Stimulated activated naive CD8-positive, alpha-beta T cell treated with anti-CD3 and anti-CD28 coated beads, Interleukin-15, amount 100 ng/mL, for 72 hours (primary cell): Measurements from ENCODE around the gene ZXDC.

Experiments used
- ATAC-seq: fragments of 150-1000 bp; cut with Tn5 transposase; 2 replicates; pipeline ENCODE4 v1.10.0; 2021; ENCODE audit warnings: mild to moderate bottlenecking, moderate library complexity
- DNase-seq, 2 donors: peaks; one replicate each; pipeline ENCODE4 v3.0.0; 2021 to 2022
- H3K27ac Mint-ChIP-seq, 2 donors: one replicate each; pipeline ENCODE4 v1.8.0; 2022; ENCODE audit warnings: mild to moderate bottlenecking in 2 of 2, mixed read lengths in 2 of 2, moderate library complexity in 2 of 2
- H3K27me3 Mint-ChIP-seq: one replicate; pipeline ENCODE4 v1.8.0; 2022; ENCODE audit warnings: mixed read lengths
- H3K4me1 Mint-ChIP-seq: one replicate; pipeline ENCODE4 v1.8.0; 2022; ENCODE audit warnings: mild to moderate bottlenecking, mixed read lengths
- H3K4me3 Mint-ChIP-seq, 2 donors: one replicate each; pipeline ENCODE4 v1.8.0; 2022; ENCODE audit warnings: mild to moderate bottlenecking in 2 of 2, mixed read lengths in 2 of 2, moderate library complexity in 1 of 2
- H3K9me3 Mint-ChIP-seq, 2 donors: one replicate each; pipeline ENCODE4 v1.8.0; 2022; ENCODE audit warnings: mixed read lengths in 2 of 2

ZXDC gene

GRCh38 chr3:126416943-126417342 is 58.7 kb downstream of the ZXDC start:
- Mint-ChIP-seq H3K4me1 (no peaks in the 10 kb centered on the region), H3K27me3 (peaks cover 50% of the 10 kb centered on the region), H3K9me3 (no peaks in the 10 kb centered on the region), H3K4me3 (no peak overlapping the region), H3K27ac (no peak overlapping the region)
- no peak for ATAC-seq
- no peak for DNase-seq

- Mint-ChIP-seq H3K4me3 (no peak overlapping the region), H3K27me3 (peaks cover 61% of the 10 kb centered on the region), H3K9me3 (no peaks in the 10 kb centered on the region), H3K4me1 (no peaks in the 10 kb centered on the region), H3K27ac (no peak overlapping the region)
- no peak for ATAC-seq
- no peak for DNase-seq
Observed at GRCh38 chr3:126415661-126416591, 59.8 kb downstream of the ZXDC start.

DNA sequence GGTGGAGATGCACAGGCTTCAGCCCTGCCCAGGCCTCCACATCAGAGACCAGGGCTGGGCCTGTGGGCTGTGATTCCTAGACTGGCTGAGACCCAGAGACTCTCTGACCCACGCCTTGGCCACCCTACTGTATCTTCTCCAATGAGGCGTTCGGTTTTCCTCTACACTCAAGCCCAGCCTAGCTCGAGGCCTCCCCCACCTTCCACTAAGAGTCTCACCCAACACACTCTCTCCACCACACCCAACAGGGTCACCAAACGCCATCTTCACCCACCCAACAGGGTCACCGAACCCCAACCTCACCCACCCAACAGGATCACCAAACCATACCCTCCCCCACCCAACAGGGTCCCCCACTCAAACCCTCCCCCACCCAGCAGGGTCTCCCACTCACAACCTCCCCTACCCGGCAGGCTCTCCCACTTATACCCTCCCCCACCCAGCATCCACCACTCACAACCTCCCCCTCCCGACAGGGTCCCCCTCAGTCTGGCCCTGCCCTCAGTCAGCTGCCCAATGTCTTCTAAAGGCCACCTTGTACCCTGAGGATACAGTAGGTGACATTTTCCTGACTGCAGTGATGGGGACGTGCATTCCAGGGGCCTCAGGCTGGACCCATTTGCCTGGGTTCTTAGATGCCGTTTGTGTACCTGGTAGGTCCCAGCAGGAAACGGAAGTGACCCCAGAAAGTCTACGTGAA is 60.6 kb downstream of the ZXDC start:
- DNase-seq, result no peak
- peak; percentile 21 for ATAC-seq
- Mint-ChIP-seq H3K9me3 (no peaks in the 10 kb centered on the region), H3K4me1 (no peaks in the 10 kb centered on the region), H3K27me3 (peaks cover 69% of the 10 kb centered on the region), H3K4me3 (no peak overlapping the region), H3K27ac (peak overlapping the region in 1 of 2 donors; percentile 27)

- H3K4me3 Mint-ChIP-seq, result no peak overlapping the region
- H3K27me3 Mint-ChIP-seq, result peaks cover 75% of the 10 kb centered on the region
- H3K4me1 Mint-ChIP-seq, result no peaks in the 10 kb centered on the region
- H3K9me3 Mint-ChIP-seq, result no peaks in the 10 kb centered on the region
- ATAC-seq (peak; percentile 29), DNase-seq (no peak)
- H3K27ac Mint-ChIP-seq, result no peak overlapping the region
Observed at GRCh38 chr3:126414406-126414805, 61.3 kb downstream of the ZXDC start.

GRCh38 chr3:126413693-126414080 is 62.0 kb downstream of the ZXDC start:
- DNase-seq (no peak), ATAC-seq (no peak)
- H3K27me3 Mint-ChIP-seq, result peaks cover 82% of the 10 kb centered on the region
- H3K4me1 Mint-ChIP-seq, result no peaks in the 10 kb centered on the region
- H3K27ac Mint-ChIP-seq, result no peak overlapping the region
- no peak overlapping the region for H3K4me3 Mint-ChIP-seq
- peaks cover 0 to 4% of the 10 kb centered on the region in 2 donors for H3K9me3 Mint-ChIP-seq

GRCh38 chr3:126412841-126413692 is 62.6 kb downstream of the ZXDC start:
- no peak overlapping the region for H3K27ac Mint-ChIP-seq
- H3K4me3 Mint-ChIP-seq, result no peak overlapping the region
- H3K4me1 Mint-ChIP-seq, result no peaks in the 10 kb centered on the region
- DNase-seq, result no peak
- peaks cover 0 to 4% of the 10 kb centered on the region in 2 donors for H3K9me3 Mint-ChIP-seq
- peaks cover 88% of the 10 kb centered on the region for H3K27me3 Mint-ChIP-seq
- ATAC-seq, result no peak

DNA sequence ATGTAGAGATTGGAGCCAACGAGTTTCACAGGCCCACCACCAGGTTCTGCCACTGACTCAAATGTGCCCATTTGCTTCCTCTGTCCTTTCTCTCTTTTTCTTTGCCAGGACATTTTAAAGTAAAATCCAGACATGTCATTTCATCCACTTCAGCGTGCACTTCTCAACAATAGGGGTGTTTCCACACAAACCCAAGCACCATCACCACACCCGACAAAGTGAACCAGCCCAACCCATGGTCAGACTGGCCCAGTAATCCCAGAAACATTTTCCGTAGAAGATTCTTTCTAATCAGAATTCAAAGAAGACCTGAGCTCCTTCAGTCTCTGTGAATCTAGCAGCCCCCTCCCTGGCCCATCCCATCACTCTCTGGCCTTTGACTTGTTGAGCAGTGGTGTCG is 67.6 kb downstream of the ZXDC start:
- no peak for ATAC-seq
- H3K4me1 Mint-ChIP-seq, result no peaks in the 10 kb centered on the region
- no peak overlapping the region for H3K4me3 Mint-ChIP-seq
- H3K27ac Mint-ChIP-seq, result no peak overlapping the region
- H3K27me3 Mint-ChIP-seq, result peaks cover 55% of the 10 kb centered on the region
- H3K9me3 Mint-ChIP-seq, result peaks cover 0 to 4% of the 10 kb centered on the region in 2 donors
- no peak for DNase-seq

DNA sequence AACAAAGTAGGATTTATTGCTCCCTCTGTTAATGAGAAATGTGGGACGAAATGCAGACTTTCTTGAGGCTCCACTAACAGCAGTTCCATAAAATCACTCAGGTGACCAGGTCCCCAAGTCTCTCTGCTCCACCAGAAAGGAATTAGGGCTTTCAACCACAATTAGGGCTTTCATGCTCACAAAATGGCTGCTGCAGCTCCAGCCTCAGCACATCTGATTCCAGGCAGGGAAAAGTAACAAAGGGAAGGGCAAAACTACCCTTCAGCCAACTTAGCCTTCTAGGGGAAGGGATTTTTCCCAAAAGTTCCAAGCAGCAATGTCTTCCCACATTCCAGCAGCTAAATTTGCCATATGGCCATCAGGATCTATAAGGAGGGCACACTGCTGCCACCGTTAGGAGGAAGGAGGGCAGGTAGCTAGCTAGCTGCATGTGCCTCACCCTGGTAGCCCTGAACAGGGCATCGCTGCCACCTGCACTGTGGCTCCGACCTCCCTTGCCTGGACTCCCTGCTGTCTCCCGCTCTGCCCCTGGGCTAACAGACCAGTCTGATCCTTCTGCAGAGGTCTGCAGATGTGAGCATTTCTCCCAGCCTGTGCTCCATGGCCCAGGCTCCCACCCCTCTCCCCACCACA is 68.2 kb downstream of the ZXDC start:
- Mint-ChIP-seq H3K27me3 (peaks cover 56% of the 10 kb centered on the region), H3K4me3 (no peak overlapping the region), H3K9me3 (peaks cover 0 to 4% of the 10 kb centered on the region in 2 donors), H3K27ac (no peak overlapping the region), H3K4me1 (no peaks in the 10 kb centered on the region)
- no peak for ATAC-seq
- no peak for DNase-seq

- H3K4me3 Mint-ChIP-seq, result no peak overlapping the region
- peaks cover 56% of the 10 kb centered on the region for H3K27me3 Mint-ChIP-seq
- DNase-seq (no peak), ATAC-seq (no peak)
- H3K27ac Mint-ChIP-seq, result no peak overlapping the region
- no peaks in the 10 kb centered on the region for H3K4me1 Mint-ChIP-seq
- peaks cover 0 to 4% of the 10 kb centered on the region in 2 donors for H3K9me3 Mint-ChIP-seq
Observed at GRCh38 chr3:126406389-126407296, 69.0 kb downstream of the ZXDC start.

DNA sequence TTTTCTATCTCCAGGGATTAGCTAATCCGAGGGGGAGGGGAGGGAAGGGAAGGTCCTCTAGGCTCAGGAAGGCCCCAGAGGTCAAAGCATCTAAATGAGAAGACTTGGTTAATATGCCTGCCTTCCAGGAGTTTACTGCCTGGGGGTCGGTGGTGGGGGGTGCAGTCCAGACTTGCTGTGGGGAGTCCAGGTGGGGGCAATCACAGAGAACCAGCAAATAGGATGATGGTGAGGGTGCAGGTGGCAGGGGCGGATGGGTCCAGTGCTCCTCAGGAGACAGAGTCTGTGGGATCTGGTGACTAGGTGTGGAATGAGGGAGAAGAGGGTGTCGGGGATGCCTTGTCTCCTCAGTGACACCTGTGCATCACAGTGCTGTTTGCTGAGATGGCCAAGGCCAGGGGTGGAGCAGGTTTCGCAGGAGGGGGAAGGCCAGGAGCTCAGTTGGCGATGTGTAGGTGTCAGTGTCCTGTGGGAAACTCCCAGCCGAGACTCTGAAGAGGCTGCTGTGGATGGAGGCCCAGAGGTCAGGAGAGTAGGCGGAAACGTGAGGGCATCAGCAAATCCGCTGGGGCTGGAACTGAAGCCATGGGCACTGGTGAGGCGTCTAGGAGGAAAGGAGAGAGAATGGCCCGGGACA is 72.9 kb downstream of the ZXDC start:
- no peak for DNase-seq
- H3K27me3 Mint-ChIP-seq, result peaks cover 25% of the 10 kb centered on the region
- no peak overlapping the region for H3K4me3 Mint-ChIP-seq
- H3K27ac Mint-ChIP-seq, result peak overlapping the region in 1 of 2 donors; percentile 63
- ATAC-seq, result no peak
- no peaks in the 10 kb centered on the region for H3K4me1 Mint-ChIP-seq
- no peaks in the 10 kb centered on the region for H3K9me3 Mint-ChIP-seq

- Mint-ChIP-seq H3K4me3 (no peak overlapping the region), H3K27me3 (peaks cover 30% of the 10 kb centered on the region), H3K4me1 (no peaks in the 10 kb centered on the region), H3K27ac (no peak overlapping the region), H3K9me3 (no peaks in the 10 kb centered on the region)
- DNase-seq (no peak), ATAC-seq (no peak)
Observed at GRCh38 chr3:126402178-126402577, 73.5 kb downstream of the ZXDC start.

DNA sequence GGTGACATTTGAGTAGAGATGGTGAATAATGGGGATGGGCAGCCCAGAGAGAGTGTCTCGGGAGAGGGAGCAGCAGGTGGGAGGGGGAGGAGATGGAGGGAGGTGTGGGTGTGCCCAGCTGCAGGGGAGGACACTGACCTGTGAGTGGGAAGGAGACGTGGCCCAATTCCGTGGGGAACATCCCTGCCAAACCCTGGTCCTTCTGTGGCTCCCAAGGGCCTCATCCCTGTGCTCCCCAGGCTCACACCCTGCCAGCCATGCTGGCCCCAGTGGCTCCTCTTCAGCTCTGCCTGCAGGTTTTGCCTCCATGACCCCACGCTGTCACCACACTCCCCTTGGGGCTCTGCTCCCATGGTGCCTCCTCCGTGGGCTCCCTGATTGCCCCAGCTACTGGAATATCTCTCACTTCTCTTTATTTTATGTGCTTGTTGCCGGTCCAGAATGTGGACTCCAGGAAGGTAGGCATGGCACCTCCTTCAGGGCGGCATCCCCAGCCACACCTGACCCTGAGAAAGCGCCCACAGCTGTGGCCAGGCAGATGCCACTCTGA is 74.0 kb downstream of the ZXDC start:
- Mint-ChIP-seq H3K27ac (peak overlapping the region in 1 of 2 donors; percentile 84), H3K27me3 (peaks cover 31% of the 10 kb centered on the region), H3K4me3 (no peak overlapping the region), H3K4me1 (no peaks in the 10 kb centered on the region), H3K9me3 (no peaks in the 10 kb centered on the region)
- DNase-seq, result no peak
- no peak for ATAC-seq

DNA sequence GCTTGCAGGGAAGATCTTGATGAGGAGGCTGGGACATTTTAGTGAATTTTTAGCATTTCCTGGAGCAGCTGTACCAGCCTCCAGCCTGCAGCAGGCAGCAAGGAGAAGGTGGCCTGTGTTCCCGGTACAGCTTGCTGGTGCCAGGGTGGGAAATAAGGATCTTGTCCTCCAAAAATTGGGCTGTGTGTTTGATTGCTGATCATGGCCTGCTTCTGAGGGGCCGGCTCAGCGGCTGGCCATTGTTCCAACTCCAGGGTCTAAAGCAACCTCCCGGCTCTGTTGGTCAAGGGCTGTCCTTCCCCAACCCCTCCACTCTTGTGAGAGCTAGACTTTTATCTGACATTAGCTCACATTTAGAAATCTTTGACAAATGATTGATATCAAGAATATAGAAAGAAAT is 75.9 kb downstream of the ZXDC start:
- Mint-ChIP-seq H3K27ac (no peak overlapping the region), H3K4me1 (no peaks in the 10 kb centered on the region), H3K9me3 (no peaks in the 10 kb centered on the region), H3K4me3 (no peak overlapping the region), H3K27me3 (peaks cover 43% of the 10 kb centered on the region)
- no peak for ATAC-seq
- no peak for DNase-seq

- Mint-ChIP-seq H3K4me3 (no peak overlapping the region), H3K27me3 (peaks cover 47% of the 10 kb centered on the region), H3K27ac (peak overlapping the region in 1 of 2 donors; percentile 29), H3K9me3 (no peaks in the 10 kb centered on the region), H3K4me1 (no peaks in the 10 kb centered on the region)
- DNase-seq, result no peak
- no peak for ATAC-seq
Observed at GRCh38 chr3:126399351-126399735, 76.3 kb downstream of the ZXDC start.
